Measurements from ENCODE around the gene ANKRD39.

DNA sequence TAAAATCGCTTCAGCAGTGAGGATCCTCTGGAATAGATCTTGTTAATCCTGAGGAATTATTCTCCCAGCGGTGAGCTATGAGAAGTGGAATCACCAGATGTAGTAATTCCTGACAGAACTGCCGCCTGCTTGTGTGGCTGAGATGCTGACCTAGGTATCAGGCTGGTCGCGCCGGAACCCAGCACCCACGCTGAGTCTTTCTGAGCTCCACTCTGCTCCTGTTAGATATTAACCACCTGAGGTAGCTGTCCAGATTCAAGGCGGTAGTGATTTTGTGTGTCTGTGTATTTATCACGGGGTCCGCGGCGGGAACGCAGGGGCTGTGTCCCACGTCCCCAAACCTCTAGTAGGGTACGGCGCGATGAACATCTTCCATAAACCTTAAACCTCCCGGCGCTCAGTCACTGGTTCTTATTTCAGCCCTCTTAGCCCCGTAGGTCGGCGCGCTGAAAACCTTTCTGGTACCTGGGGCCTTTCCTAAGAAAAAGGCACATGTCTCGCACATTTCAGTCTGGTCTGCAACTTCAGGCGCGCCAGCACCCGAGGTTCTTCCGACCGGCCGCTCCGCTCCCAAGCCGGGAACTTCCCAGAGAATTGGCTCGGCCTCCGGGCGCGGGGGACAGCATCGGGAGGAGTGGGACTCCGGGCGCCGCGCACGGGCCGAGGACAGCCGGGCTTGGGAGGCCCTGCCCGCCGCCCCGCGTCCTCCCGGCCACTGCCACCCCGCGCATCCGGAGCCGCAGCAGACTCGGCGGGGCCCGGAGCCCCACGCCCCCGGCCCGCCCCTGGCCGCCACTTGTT, 42.3 kb downstream of the ANKRD39 start:
- TF ChIP-seq CTCF (conservative IDR thresholded peaks at IDR 0.05; ENCODE audit: low read depth, low read length) = no peak
- TF ChIP-seq EZH2 (IDR thresholded peaks at IDR 0.05; ENCODE audit: low read length, unreplicated experiment) = no peak
- no peak for TF ChIP-seq EZH2phosphoT487 (IDR thresholded peaks at IDR 0.05; ENCODE audit: borderline replicate concordance, low read length)

Data from PC-3 (cell line).